WTC11 (cell line): ENCODE data around the gene FOXE1. TPM values are rescaled to one million over a fixed set of nuclear protein-coding genes. Genes with fewer than 3 reads are reported as not detected.

ENCODE experiments used
- ATAC-seq: fragments of 200-7000 bp; cut with Tn5 transposase; 2 replicates; pipeline ENCODE4 v1.10.0; 2021; ENCODE audit warnings: mild to moderate bottlenecking, moderate library complexity
- CTCF ChIA-PET: fragments of 300-600 bp; sonication (Branson Sonifier 250); formaldehyde crosslinking; loops from one replicate; lab custom pipeline; 2021; ENCODE audit warnings: antibody characterized with exemption; lab: Charles Lee
- POLR2A ChIA-PET: fragments of 350-600 bp; sonication (Branson Sonifier 250); formaldehyde crosslinking; loops from one replicate; lab custom pipeline; 2021; ENCODE audit warnings: antibody characterized with exemption; lab: Charles Lee
- DNase-seq: peaks from one replicate; pipeline ENCODE4 v3.0.0; 2021; ENCODE audit warnings: low spot score
- H3K27ac Mint-ChIP-seq: 2 replicates; pipeline ENCODE4 v1.8.0; 2021; ENCODE audit warnings: mixed read lengths
- H3K27me3 Mint-ChIP-seq: 2 replicates; pipeline ENCODE4 v1.8.0; 2021; ENCODE audit warnings: low read depth, mild to moderate bottlenecking, moderate library complexity, mixed read lengths
- H3K36me3 Mint-ChIP-seq: 2 replicates; pipeline ENCODE4 v1.8.0; 2021; ENCODE audit warnings: mixed read lengths
- H3K4me1 Mint-ChIP-seq: 2 replicates; pipeline ENCODE4 v1.8.0; 2022; ENCODE audit warnings: mixed read lengths
- H3K4me3 Mint-ChIP-seq: 2 replicates; pipeline ENCODE4 v1.8.0; 2021; ENCODE audit warnings: mild to moderate bottlenecking, moderate library complexity, mixed read lengths
- H3K9me3 Mint-ChIP-seq: 2 replicates; pipeline ENCODE4 v1.8.0; 2021; ENCODE audit warnings: mixed read lengths
- ATF6 ChIP-seq: sonication (generic); formaldehyde crosslinking; IDR thresholded peaks from 2 replicates; pipeline ENCODE4 v1.8.1; 2023; ENCODE audit warnings: mild to moderate bottlenecking, missing genetic modification reagents
- EMX1 ChIP-seq: fragments of 250-450 bp; sonication (Bioruptor Pico); IDR thresholded peaks from 2 replicates; pipeline ENCODE4 v1.8.0; 2021; ENCODE audit warnings: mild to moderate bottlenecking
- KAT7 ChIP-seq: sonication (generic); formaldehyde crosslinking; IDR thresholded peaks from 2 replicates; pipeline ENCODE4 v1.8.1; 2023; ENCODE audit warnings: missing genetic modification reagents, mild to moderate bottlenecking, borderline replicate concordance
- NR1H2 ChIP-seq: sonication (generic); formaldehyde crosslinking; IDR thresholded peaks from 2 replicates; pipeline ENCODE4 v1.9.0; 2021; ENCODE audit warnings: mild to moderate bottlenecking, moderate library complexity, missing genetic modification reagents
- OVOL2 ChIP-seq: fragments of 250-450 bp; sonication (Bioruptor Pico); IDR thresholded peaks from 2 replicates; pipeline ENCODE4 v1.9.0; 2021; ENCODE audit warnings: mild to moderate bottlenecking, borderline replicate concordance
- PRRX2 ChIP-seq: fragments of 250-450 bp; sonication (Bioruptor Pico); IDR thresholded peaks from 2 replicates; pipeline ENCODE4 v1.8.0; 2021; ENCODE audit warnings: mild to moderate bottlenecking
- SMAD4 ChIP-seq: sonication (generic); formaldehyde crosslinking; IDR thresholded peaks from 2 replicates; pipeline ENCODE4 v1.8.0; 2022; ENCODE audit warnings: mild to moderate bottlenecking, missing genetic modification reagents
- STAT6 ChIP-seq: sonication (generic); formaldehyde crosslinking; conservative IDR thresholded peaks from 2 replicates; pipeline ENCODE4 v1.8.1; 2023; ENCODE audit warnings: mild to moderate bottlenecking, low read depth, missing genetic modification reagents, moderate library complexity
- TCF7 ChIP-seq: sonication (generic); formaldehyde crosslinking; IDR thresholded peaks from 2 replicates; pipeline ENCODE4 v1.8.0; 2022; ENCODE audit warnings: mild to moderate bottlenecking, low read depth, missing genetic modification reagents, moderate library complexity
- TEAD1 ChIP-seq: sonication (generic); formaldehyde crosslinking; IDR thresholded peaks from 2 replicates; pipeline ENCODE4 v1.8.0; 2022; ENCODE audit warnings: mild to moderate bottlenecking, missing genetic modification reagents
- ZNF416 ChIP-seq: fragments of 250-450 bp; sonication (Bioruptor Pico); IDR thresholded peaks from 2 replicates; pipeline ENCODE4 v1.9.0; 2021; ENCODE audit warnings: mild to moderate bottlenecking, inconsistent platforms
- total RNA-seq: library from RNA; stranded (reverse); gene quantifications from 3 replicates; pipeline ENCODE4 v1.2.3, GENCODE V29; 2021
- TF ChIP-seq, protein P1 (sequence below): sonication (generic); formaldehyde crosslinking; IDR thresholded peaks from 2 replicates; pipeline ENCODE4 v1.8.1; 2023; ENCODE audit warnings: mild to moderate bottlenecking, moderate library complexity, missing genetic modification reagents
- TF ChIP-seq, protein P2 (sequence below): fragments of 250-450 bp; sonication (Bioruptor Pico); IDR thresholded peaks from 2 replicates; pipeline ENCODE4 v1.9.0; 2021; ENCODE audit warnings: mild to moderate bottlenecking, borderline replicate concordance
- TF ChIP-seq, protein P3 (sequence below): fragments of 250-450 bp; sonication (Bioruptor Pico); IDR thresholded peaks from 2 replicates; pipeline ENCODE4 v2.1.2; 2022; ENCODE audit warnings: mild to moderate bottlenecking, moderate library complexity
- TF ChIP-seq, protein P4 (sequence below): sonication (generic); formaldehyde crosslinking; IDR thresholded peaks from 2 replicates; pipeline ENCODE4 v1.8.1; 2022; ENCODE audit warnings: missing genetic modification reagents, borderline replicate concordance
- TF ChIP-seq, protein P5 (sequence below): sonication (generic); formaldehyde crosslinking; IDR thresholded peaks from 2 replicates; pipeline ENCODE4 v1.8.1; 2022; ENCODE audit warnings: low read depth, mild to moderate bottlenecking, moderate library complexity, missing genetic modification reagents, borderline replicate concordance

FOXE1 gene
- total RNA-seq, 1 experiment from 2014 or later = 0.09 TPM

- CTCF ChIA-PET = no interaction called here
- no peak for ATAC-seq
Observed at GRCh38 chr9:97813072-97813471, 40.0 kb upstream of the FOXE1 start.

More at GRCh38 chr9:97813072-97813471, 40.0 kb upstream of the FOXE1 start:
- peaks cover 24% of the 10 kb centered on the region for H3K4me1 Mint-ChIP-seq
- peaks cover 6% of the 10 kb centered on the region; the same call in 1 of the 2 replicates for H3K9me3 Mint-ChIP-seq
- POLR2A ChIA-PET = no interaction called here
- H3K4me3 Mint-ChIP-seq = no peak overlapping the region
- H3K27ac Mint-ChIP-seq = no peak overlapping the region
- peaks cover 36% of the 10 kb centered on the region for H3K27me3 Mint-ChIP-seq
- no peak for TF ChIP-seq ATF6 (CRISPR knock-in tag)
- TF ChIP-seq NR1H2 = no peak
- no peak for TF ChIP-seq OVOL2 (CRISPR knock-in tag)
- TF ChIP-seq, protein P1, sequence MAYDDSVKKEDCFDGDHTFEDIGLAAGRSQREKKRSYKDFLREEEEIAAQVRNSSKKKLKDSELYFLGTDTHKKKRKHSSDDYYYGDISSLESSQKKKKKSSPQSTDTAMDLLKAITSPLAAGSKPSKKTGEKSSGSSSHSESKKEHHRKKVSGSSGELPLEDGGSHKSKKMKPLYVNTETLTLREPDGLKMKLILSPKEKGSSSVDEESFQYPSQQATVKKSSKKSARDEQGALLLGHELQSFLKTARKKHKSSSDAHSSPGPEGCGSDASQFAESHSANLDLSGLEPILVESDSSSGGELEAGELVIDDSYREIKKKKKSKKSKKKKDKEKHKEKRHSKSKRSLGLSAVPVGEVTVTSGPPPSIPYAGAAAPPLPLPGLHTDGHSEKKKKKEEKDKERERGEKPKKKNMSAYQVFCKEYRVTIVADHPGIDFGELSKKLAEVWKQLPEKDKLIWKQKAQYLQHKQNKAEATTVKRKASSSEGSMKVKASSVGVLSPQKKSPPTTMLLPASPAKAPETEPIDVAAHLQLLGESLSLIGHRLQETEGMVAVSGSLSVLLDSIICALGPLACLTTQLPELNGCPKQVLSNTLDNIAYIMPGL (CRISPR knock-in tag) = no peak
- no peak for TF ChIP-seq EMX1 (CRISPR knock-in tag)
- TF ChIP-seq SMAD4 = no peak
- TF ChIP-seq, protein P2, sequence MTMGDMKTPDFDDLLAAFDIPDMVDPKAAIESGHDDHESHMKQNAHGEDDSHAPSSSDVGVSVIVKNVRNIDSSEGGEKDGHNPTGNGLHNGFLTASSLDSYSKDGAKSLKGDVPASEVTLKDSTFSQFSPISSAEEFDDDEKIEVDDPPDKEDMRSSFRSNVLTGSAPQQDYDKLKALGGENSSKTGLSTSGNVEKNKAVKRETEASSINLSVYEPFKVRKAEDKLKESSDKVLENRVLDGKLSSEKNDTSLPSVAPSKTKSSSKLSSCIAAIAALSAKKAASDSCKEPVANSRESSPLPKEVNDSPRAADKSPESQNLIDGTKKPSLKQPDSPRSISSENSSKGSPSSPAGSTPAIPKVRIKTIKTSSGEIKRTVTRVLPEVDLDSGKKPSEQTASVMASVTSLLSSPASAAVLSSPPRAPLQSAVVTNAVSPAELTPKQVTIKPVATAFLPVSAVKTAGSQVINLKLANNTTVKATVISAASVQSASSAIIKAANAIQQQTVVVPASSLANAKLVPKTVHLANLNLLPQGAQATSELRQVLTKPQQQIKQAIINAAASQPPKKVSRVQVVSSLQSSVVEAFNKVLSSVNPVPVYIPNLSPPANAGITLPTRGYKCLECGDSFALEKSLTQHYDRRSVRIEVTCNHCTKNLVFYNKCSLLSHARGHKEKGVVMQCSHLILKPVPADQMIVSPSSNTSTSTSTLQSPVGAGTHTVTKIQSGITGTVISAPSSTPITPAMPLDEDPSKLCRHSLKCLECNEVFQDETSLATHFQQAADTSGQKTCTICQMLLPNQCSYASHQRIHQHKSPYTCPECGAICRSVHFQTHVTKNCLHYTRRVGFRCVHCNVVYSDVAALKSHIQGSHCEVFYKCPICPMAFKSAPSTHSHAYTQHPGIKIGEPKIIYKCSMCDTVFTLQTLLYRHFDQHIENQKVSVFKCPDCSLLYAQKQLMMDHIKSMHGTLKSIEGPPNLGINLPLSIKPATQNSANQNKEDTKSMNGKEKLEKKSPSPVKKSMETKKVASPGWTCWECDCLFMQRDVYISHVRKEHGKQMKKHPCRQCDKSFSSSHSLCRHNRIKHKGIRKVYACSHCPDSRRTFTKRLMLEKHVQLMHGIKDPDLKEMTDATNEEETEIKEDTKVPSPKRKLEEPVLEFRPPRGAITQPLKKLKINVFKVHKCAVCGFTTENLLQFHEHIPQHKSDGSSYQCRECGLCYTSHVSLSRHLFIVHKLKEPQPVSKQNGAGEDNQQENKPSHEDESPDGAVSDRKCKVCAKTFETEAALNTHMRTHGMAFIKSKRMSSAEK (CRISPR knock-in tag) = no peak
- no peak for TF ChIP-seq ZNF416
- TF ChIP-seq KAT7 (CRISPR knock-in tag) = no peak
- TF ChIP-seq PRRX2 (CRISPR knock-in tag) = no peak
- TF ChIP-seq, protein P3, sequence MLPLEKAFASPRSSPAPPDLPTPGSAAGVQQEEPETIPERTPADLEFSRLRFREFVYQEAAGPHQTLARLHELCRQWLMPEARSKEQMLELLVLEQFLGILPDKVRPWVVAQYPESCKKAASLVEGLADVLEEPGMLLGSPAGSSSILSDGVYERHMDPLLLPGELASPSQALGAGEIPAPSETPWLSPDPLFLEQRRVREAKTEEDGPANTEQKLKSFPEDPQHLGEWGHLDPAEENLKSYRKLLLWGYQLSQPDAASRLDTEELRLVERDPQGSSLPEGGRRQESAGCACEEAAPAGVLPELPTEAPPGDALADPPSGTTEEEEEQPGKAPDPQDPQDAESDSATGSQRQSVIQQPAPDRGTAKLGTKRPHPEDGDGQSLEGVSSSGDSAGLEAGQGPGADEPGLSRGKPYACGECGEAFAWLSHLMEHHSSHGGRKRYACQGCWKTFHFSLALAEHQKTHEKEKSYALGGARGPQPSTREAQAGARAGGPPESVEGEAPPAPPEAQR = no peak
- no peak for TF ChIP-seq STAT6 (CRISPR knock-in tag)
- no peak for TF ChIP-seq TCF7 (CRISPR knock-in tag)
- TF ChIP-seq TEAD1 = no peak
- TF ChIP-seq, protein P4, sequence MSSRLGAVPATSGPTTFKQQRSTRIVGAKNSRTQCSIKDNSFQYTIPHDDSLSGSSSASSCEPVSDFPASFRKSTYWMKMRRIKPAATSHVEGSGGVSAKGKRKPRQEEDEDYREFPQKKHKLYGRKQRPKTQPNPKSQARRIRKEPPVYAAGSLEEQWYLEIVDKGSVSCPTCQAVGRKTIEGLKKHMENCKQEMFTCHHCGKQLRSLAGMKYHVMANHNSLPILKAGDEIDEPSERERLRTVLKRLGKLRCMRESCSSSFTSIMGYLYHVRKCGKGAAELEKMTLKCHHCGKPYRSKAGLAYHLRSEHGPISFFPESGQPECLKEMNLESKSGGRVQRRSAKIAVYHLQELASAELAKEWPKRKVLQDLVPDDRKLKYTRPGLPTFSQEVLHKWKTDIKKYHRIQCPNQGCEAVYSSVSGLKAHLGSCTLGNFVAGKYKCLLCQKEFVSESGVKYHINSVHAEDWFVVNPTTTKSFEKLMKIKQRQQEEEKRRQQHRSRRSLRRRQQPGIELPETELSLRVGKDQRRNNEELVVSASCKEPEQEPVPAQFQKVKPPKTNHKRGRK (CRISPR knock-in tag) = no peak
- TF ChIP-seq, protein P5, sequence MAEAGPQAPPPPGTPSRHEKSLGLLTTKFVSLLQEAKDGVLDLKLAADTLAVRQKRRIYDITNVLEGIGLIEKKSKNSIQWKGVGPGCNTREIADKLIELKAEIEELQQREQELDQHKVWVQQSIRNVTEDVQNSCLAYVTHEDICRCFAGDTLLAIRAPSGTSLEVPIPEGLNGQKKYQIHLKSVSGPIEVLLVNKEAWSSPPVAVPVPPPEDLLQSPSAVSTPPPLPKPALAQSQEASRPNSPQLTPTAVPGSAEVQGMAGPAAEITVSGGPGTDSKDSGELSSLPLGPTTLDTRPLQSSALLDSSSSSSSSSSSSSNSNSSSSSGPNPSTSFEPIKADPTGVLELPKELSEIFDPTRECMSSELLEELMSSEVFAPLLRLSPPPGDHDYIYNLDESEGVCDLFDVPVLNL (CRISPR knock-in tag) = no peak
- H3K36me3 Mint-ChIP-seq = no peaks in the 10 kb centered on the region
- DNase-seq = no peak
